WTC11 (cell line): ENCODE results near the gene PCGF3. TPM values are rescaled to one million over a fixed set of nuclear protein-coding genes. Genes with fewer than 3 reads are reported as not detected.

Experiments
- ATAC-seq: fragments of 200-7000 bp; cut with Tn5 transposase; 2 replicates; pipeline ENCODE4 v1.10.0; 2021; ENCODE audit warnings: mild to moderate bottlenecking, moderate library complexity
- CTCF ChIA-PET: fragments of 300-600 bp; sonication (Branson Sonifier 250); formaldehyde crosslinking; loops from one replicate; lab custom pipeline; 2021; ENCODE audit warnings: antibody characterized with exemption; lab: Charles Lee
- POLR2A ChIA-PET: fragments of 350-600 bp; sonication (Branson Sonifier 250); formaldehyde crosslinking; loops from one replicate; lab custom pipeline; 2021; ENCODE audit warnings: antibody characterized with exemption; lab: Charles Lee
- DNase-seq: peaks from one replicate; pipeline ENCODE4 v3.0.0; 2021; ENCODE audit warnings: low spot score
- H3K27ac Mint-ChIP-seq: 2 replicates; pipeline ENCODE4 v1.8.0; 2021; ENCODE audit warnings: mixed read lengths
- H3K27me3 Mint-ChIP-seq: 2 replicates; pipeline ENCODE4 v1.8.0; 2021; ENCODE audit warnings: low read depth, mild to moderate bottlenecking, moderate library complexity, mixed read lengths
- H3K36me3 Mint-ChIP-seq: 2 replicates; pipeline ENCODE4 v1.8.0; 2021; ENCODE audit warnings: mixed read lengths
- H3K4me1 Mint-ChIP-seq: 2 replicates; pipeline ENCODE4 v1.8.0; 2022; ENCODE audit warnings: mixed read lengths
- H3K4me3 Mint-ChIP-seq: 2 replicates; pipeline ENCODE4 v1.8.0; 2021; ENCODE audit warnings: mild to moderate bottlenecking, moderate library complexity, mixed read lengths
- H3K9me3 Mint-ChIP-seq: 2 replicates; pipeline ENCODE4 v1.8.0; 2021; ENCODE audit warnings: mixed read lengths
- AFF4 ChIP-seq: sonication (generic); formaldehyde crosslinking; IDR thresholded peaks from 2 replicates; pipeline ENCODE4 v1.8.1; 2023; ENCODE audit warnings: mild to moderate bottlenecking, missing genetic modification reagents, borderline replicate concordance
- CBFB ChIP-seq: sonication (generic); formaldehyde crosslinking; IDR thresholded peaks from 2 replicates; pipeline ENCODE4 v1.8.1; 2022; ENCODE audit warnings: mild to moderate bottlenecking, low read depth, missing genetic modification reagents
- CDX4 ChIP-seq: fragments of 250-450 bp; sonication (Bioruptor Pico); IDR thresholded peaks from 2 replicates; pipeline ENCODE4 v1.9.0; 2021; ENCODE audit warnings: moderate library complexity, mild to moderate bottlenecking, inconsistent platforms, borderline replicate concordance
- CREM ChIP-seq: sonication (generic); formaldehyde crosslinking; IDR thresholded peaks from 2 replicates; pipeline ENCODE4 v1.8.1; 2022; ENCODE audit warnings: mild to moderate bottlenecking, missing genetic modification reagents, moderate library complexity
- HMGA2 ChIP-seq: fragments of 250-450 bp; sonication (Bioruptor Pico); IDR thresholded peaks from 2 replicates; pipeline ENCODE4 v1.4.0; 2021; ENCODE audit warnings: mild to moderate bottlenecking, moderate library complexity
- MYBL2 ChIP-seq: sonication (generic); formaldehyde crosslinking; IDR thresholded peaks from 2 replicates; pipeline ENCODE4 v1.8.1; 2023; ENCODE audit warnings: mild to moderate bottlenecking, moderate library complexity, missing genetic modification reagents
- NR1H2 ChIP-seq: sonication (generic); formaldehyde crosslinking; IDR thresholded peaks from 2 replicates; pipeline ENCODE4 v1.9.0; 2021; ENCODE audit warnings: mild to moderate bottlenecking, moderate library complexity, missing genetic modification reagents
- RORB ChIP-seq: fragments of 250-450 bp; sonication (Bioruptor Pico); IDR thresholded peaks from 2 replicates; pipeline ENCODE4 v1.9.0; 2021; ENCODE audit warnings: mild to moderate bottlenecking
- TCF7 ChIP-seq: sonication (generic); formaldehyde crosslinking; IDR thresholded peaks from 2 replicates; pipeline ENCODE4 v1.8.0; 2022; ENCODE audit warnings: mild to moderate bottlenecking, low read depth, missing genetic modification reagents, moderate library complexity
- USF2 ChIP-seq: sonication (generic); formaldehyde crosslinking; IDR thresholded peaks from 2 replicates; pipeline ENCODE4 v1.8.1; 2023; ENCODE audit warnings: mild to moderate bottlenecking, missing genetic modification reagents, moderate library complexity
- ZBTB21 ChIP-seq: sonication (generic); formaldehyde crosslinking; IDR thresholded peaks from 2 replicates; pipeline ENCODE4 v1.8.1; 2023; ENCODE audit warnings: mild to moderate bottlenecking, missing genetic modification reagents, borderline replicate concordance
- ZNF232 ChIP-seq: sonication (generic); formaldehyde crosslinking; IDR thresholded peaks from 2 replicates; pipeline ENCODE4 v1.8.0; 2022; ENCODE audit warnings: mild to moderate bottlenecking, missing genetic modification reagents
- ZNF423 ChIP-seq: fragments of 250-450 bp; sonication (Bioruptor Pico); IDR thresholded peaks from 2 replicates; pipeline ENCODE4 v2.1.2; 2022; ENCODE audit warnings: mild to moderate bottlenecking, moderate library complexity
- ZNF425 ChIP-seq: fragments of 250-450 bp; sonication (Bioruptor Pico); conservative IDR thresholded peaks from 2 replicates; pipeline ENCODE4 v1.9.0; 2021; ENCODE audit warnings: mild to moderate bottlenecking
- ZNF512 ChIP-seq: sonication (generic); formaldehyde crosslinking; IDR thresholded peaks from 2 replicates; pipeline ENCODE4 v1.8.1; 2022; ENCODE audit warnings: missing genetic modification reagents, borderline replicate concordance
- total RNA-seq: library from RNA; stranded (reverse); gene quantifications from 3 replicates; pipeline ENCODE4 v1.2.3, GENCODE V29; 2021

The PCGF3 gene
- total RNA-seq, 1 experiment from 2014 or later: 65.7 TPM

GRCh38 chr4:657834-658667 is 47.6 kb upstream of the PCGF3 start (continued):
- TF ChIP-seq AFF4 (CRISPR knock-in tag) (no peak), ZNF512 (CRISPR knock-in tag) (no peak), CREM (no peak), ZNF425 (CRISPR knock-in tag) (no peak), MYBL2 (CRISPR knock-in tag) (no peak), ZNF423 (no peak)

- Mint-ChIP-seq H3K4me3 (no peak overlapping the region), H3K27ac (no peak overlapping the region), H3K36me3 (peaks cover 4% of the 10 kb centered on the region), H3K4me1 (no peaks in the 10 kb centered on the region), H3K27me3 (0 out of 2 replicates have a peak, but pooled peaks cover 3% of the 10 kb centered on the region), H3K9me3 (peaks cover 9% of the 10 kb centered on the region; the same call in 1 of the 2 replicates)
- TF ChIP-seq CBFB (CRISPR knock-in tag) (no peak), ZBTB21 (CRISPR knock-in tag) (no peak), RORB (CRISPR knock-in tag) (no peak), HMGA2 (CRISPR knock-in tag) (no peak), TCF7 (CRISPR knock-in tag) (no peak), USF2 (CRISPR knock-in tag) (no peak), CDX4 (CRISPR knock-in tag) (no peak), NR1H2 (CRISPR knock-in tag) (no peak), ZNF232 (no peak)
- CTCF ChIA-PET: no interaction called here
- ATAC-seq (no peak), DNase-seq (no peak)
- POLR2A ChIA-PET: no interaction called here
Measured at GRCh38 chr4:658681-659667, 46.7 kb upstream of the PCGF3 start.
